A549 treated with AZD2906 at 1 μM for 4 hours (cell line): ENCODE data around the gene BMPR2. TPM values are rescaled to one million over a fixed set of nuclear protein-coding genes. Genes with fewer than 3 reads are reported as not detected.

Experiments used
- total RNA-seq: library from RNA; stranded (reverse); fragments of 200-300 nt; extraction: Qiagen RNA extraction; gene quantifications from 5 replicates; pipeline ENCODE4 v1.2.3, GENCODE V29; 2022

BMPR2 gene
- 9.4 to 15.7 TPM (median 13.4 TPM) in 5 replicates for total RNA-seq

GRCh38 chr2:202375609-202376408 is at the start of gene BMPR2:
TSS of gene BMPR2 (plus strand) at chr2:202376327. CDS start at chr2:202377475, 1,148 bp downstream.

Other genes with a start within 250 kb of the BMPR2 start
- gene SUMO1, start 137.7 kb upstream of the BMPR2 start, total RNA-seq, result 133 to 171 TPM (median 139 TPM) in 5 replicates
- 104 to 131 TPM (median 108 TPM) in 5 replicates for gene NOP58, start 110.6 kb upstream of the BMPR2 start, total RNA-seq